NCI-H345 (cell line): ENCODE data around the gene PRSS22.

ENCODE experiments used
- DNase-seq: peaks from one replicate; lab custom pipeline; 2025; lab: John Stamatoyannopoulos, UW

The PRSS22 gene

GRCh38 chr16:2857451-2858244 is at the start of gene PRSS22:
Gene PRSS22, minus strand, starts transcription at chr16:2858170. Its CDS starts 66 bp downstream, at chr16:2858104.
- peak; percentile 11 for DNase-seq

DNA sequence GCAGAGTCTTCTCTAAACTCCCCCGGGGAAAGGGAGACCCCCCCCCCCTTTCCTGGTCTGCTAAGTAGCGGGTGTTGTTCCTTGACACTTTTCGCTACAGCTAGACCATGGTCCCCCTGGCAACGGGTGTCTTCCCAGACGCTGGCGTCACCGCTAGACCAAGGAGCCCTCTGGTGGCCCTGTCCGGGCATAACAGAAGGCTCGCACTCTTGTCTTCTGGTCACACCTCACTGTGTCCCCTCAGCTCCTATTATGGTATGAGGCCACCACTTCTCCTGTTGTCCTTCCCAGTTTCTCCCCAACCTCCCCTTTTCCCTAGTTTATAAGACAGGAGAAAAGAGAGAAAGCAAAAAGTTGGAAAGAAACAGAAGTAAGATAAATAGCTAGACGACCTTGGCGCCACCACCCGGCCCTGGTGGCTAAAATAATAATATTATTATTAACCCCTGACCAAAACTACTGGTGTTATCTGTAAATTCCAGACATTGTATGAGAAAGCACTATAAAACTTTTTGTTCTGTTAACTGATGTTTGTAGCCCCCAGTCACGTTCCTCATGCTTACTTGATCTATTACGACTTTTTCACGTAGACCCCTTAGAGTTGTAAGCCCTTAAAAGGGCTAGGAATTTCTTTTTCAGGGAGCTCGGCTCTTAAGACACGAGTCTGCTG is 49.2 kb upstream of the PRSS22 start:
- DNase-seq: peak; percentile 28

GRCh38 chr16:2905988-2906387 is 48.0 kb upstream of the PRSS22 start:
- DNase-seq: no peak

- DNase-seq: peak; percentile 99
Observed at GRCh38 chr16:2905241-2905987, 47.4 kb upstream of the PRSS22 start.

- DNase-seq: no peak
Observed at GRCh38 chr16:2904922-2905240, 46.9 kb upstream of the PRSS22 start.

- peak; percentile 86 for DNase-seq
Observed at GRCh38 chr16:2904100-2904921, 46.3 kb upstream of the PRSS22 start.

DNA sequence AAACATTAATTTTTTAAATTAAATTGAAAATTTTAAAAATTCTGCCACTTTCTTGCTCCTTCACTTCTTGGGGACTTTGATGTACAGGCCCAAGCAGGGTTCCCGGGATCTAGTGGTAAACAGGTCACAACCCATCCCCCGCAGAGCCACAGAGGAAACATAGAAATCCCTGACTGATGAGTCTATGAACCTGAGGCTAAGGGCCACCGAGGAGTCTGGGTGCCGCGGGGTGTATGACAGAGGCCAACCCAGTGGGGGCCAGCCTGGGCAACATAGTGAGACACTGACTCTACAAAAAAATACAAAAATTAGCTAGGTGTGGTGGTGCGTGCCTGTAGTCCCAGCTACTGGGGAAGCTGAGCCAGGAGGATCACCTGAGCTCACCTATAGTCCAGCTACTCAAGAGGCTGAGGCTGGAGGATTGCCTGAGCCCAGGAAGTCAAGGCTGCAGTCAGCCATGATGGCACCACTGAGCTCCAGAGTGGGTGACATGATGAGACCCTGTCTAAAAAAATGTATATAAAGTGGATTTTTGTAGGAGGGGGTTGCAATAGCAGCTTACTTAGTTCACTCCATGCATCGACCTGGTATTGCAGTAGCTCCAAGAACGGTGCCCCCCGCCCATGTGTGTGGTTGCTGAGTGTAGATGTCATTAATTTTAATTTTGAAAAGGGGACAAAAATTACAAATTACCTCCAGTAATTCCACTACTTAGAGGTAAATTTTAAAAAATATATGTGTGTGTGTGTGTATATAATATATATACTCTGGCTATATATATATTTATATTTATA is 44.6 kb upstream of the PRSS22 start:
- no peak for DNase-seq

DNA sequence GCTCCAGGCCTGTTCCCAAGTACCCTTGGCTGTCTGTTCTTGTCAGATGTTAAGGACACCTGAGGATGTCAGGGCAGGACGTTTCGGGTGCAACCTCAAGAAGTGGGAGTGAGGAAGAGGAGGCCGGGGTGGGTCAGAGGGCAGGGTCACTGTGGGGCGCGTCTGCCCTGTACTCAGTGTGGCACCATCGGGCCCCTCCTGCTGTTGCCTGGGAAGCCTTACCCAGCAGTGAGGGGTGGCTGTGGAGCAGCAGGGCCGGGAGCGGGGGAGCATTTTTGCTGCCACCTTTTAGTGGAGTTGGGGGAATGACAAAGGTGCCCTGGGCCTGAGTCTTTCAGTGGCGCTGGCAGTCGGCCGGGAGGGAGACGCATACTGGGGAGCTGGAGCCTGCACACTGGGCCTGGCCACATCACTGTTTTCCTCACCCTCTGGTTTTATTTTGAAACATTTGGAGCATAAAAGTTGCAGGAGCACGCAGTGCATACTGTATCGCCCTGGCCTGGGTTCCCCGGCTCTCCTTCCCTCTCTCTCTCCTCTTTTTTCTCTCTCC is 42.6 kb upstream of the PRSS22 start:
- DNase-seq: no peak

DNA sequence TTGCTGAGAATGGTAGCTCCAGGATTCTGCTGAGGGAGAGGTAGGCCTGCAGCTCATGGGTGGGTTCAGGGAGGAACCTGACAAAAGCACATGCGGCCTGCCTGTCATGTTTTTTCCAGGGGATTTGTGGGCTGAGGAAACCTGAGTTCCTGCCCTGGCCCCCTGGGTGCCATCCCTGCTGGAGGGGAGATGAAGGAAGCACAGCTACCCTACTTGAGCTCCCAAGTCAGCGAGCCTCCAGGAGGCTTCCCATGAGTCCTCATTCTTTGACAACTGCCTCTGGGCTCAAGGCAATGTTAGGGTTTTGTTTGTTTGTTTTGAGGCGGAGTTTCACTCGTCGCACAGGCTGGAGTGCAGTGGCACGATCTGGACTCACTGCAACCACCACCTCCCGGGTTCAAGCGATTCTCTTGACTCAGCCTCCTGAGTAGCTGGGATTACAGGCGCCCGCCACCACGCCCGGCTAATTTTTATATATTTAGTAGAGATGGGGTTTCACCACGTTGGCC is 41.6 kb upstream of the PRSS22 start:
- no peak for DNase-seq

DNA sequence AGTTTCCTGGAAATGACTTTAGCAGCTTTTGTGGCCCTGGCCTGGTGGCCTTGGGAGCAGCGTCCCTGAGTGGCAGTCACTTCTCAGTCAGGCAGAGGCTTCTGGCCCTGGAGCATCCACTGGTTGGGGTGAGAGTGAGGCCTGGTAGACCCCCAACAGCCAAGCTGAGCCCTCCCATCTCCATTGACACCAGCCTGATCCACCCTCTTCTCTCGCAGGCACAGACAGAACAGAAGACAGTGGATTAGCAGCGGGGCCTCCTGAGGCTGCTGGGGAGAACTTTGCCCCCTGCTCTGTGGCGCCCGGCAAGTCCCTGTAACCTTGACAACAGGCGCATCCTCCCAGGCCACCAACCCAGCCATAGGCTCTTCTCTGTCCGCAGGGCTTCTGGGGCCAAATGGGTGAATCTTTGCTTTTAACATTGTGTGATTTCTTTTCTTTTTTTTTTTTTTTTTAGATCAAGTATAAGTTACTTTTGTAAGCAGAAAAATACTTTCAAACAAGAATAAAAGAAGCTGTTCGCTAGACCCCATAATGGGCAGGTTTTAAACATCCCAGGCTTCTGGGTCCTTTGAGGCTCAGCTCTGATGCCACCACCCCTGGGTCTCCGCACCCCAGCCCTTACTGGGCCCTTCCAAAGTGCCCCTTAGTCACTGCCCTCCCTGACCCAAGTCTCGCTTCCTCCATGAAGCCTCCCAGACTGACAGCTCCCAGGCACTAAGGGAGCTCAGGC is 41.0 kb upstream of the PRSS22 start:
- no peak for DNase-seq

GRCh38 chr16:2897110-2897509 is 39.1 kb upstream of the PRSS22 start:
- DNase-seq: no peak

DNA sequence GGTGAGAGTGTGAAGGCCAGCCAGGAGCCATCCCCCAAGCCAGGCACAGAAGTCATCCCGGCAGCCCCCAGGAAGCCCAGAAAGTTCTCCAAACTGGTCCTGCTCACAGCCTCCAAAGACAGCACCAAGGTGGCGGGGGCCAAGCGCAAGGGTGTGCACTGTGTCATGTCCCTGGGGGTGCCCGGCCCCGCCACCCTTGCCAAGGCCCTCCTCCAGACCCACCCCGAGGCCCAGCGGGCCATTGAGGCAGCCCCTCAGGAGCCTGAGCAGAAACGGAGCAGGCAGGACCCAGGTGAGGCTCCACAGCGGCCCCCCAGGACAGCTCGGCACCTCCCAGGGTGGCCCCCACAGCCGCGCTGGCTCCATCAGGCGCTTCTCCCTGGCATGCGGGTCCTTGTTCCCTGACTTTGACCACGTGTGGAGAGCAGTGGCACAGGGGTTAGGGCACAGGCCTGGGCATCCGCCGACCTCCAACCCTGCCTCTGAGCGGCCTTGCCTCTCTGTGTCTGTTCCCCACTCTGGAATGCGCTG is 38.6 kb upstream of the PRSS22 start:
- DNase-seq: no peak

DNA sequence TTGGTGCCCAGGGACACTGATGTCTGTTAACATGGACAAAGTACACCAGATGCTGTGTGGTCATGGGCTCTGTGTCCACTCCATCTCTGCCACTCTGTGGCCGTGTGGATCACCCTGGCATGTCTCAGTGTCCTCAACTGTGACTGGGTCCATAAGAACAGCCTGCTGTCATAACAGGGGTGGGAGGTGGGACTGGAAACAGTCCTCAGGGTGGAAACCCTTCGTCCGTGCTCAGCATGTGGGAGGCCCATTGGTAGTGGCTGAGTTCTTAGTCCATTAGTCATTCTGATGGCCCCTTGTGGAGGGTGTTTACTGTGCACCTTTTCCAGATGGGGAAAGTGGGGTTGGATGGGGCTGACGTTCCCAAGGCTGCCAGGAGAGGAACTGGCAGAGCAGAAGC is 37.8 kb upstream of the PRSS22 start:
- no peak for DNase-seq

- no peak for DNase-seq
Observed at GRCh38 chr16:2894231-2894630, 36.3 kb upstream of the PRSS22 start.

- no peak for DNase-seq
Observed at GRCh38 chr16:2884041-2884451, 26.1 kb upstream of the PRSS22 start.

DNA sequence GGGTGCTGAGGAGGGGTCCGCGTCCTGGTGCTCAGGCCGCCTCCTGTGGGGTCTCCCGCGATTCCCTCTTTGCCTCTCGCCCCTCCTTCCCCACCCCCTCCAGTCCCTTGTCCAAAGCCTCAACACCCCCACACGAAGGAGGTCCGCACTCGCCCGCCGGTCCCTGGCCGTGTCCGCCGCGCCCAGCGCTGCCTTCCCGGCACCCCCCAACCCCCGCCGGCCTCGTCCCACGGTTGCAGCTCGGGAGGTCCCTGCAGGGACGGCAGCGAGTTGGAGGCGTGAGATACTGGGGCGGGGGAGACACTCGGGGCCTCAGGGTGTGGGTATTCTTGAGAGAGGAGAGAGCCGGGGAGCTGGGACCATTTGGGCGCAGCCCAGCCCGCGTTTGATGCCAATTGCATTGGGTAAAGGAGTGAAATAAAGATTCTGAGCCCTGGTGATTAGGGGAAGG is 25.5 kb upstream of the PRSS22 start:
- DNase-seq: no peak

DNA sequence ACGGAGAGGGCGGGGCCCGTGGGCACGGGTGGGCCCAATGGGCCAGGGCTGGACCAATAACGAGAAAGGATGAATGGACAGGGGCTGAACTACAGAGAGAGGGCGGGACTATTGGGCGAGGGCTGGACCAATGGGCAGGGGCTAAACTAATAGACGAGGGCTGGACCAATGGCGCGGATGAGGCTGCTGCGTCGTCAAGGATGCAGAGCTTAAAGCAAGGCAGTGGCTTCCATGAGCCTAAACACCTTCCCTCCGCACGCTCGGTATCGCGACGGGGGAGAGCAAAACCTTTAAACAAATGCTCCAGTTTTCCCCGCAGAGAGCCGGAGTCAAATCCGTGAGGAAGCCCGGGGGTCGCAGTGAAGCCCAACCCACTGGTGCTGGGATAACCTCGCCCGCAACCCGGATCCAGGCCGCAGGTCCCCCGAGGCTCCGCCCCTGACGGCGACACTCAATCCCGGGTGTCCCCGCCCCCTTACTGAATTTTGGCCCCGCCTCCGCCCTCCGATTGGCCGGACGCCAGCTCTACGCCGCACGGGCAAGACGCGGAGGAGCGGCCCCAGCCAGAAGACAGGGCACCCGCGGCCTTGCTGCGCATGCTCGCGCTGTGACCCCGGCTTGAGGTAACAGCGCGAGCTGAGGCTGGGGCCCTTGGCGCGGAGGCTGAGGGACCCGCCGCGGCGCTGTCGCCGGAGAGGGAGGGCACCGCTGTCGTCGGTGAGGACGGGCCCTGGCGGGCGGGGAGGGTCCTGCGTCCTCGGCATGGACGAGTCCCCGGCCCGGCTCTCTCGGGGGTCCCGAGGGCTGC is 24.9 kb upstream of the PRSS22 start, which contains the start of gene FLYWCH2:
Gene FLYWCH2, plus strand, starts transcription at position 566 of the 808 bp plus-strand sequence. CDS start 13,235 bp downstream, outside the sequence.
- peak; percentile 99 for DNase-seq

- peak; percentile 57 for DNase-seq
Observed at GRCh38 chr16:2881783-2882649, 24.0 kb upstream of the PRSS22 start.
